ENCODE measurements around the gene TRPM4.

GRCh38 chr19:49216071-49216470 is 58.5 kb downstream of the TRPM4 start:
- TF ChIP-seq BCL11A (IDR thresholded peaks at IDR 0.05; ENCODE audit: low read depth, low read length) (no peak), JUND (IDR thresholded peaks at IDR 0.05; ENCODE audit: low read depth, low read length) (no peak), CREB1 (IDR thresholded peaks at IDR 0.05; ENCODE audit: low read depth) (no peak), ETV6 (conservative IDR thresholded peaks at IDR 0.05 in 1 of 2, IDR thresholded peaks at IDR 0.05 in 1 of 2; ENCODE audit: borderline replicate concordance in 1 of 2, low read depth in 1 of 2) (no peak), POLR2A (IDR thresholded peaks at IDR 0.05; ENCODE audit: low read depth, low read length) (no peak), USF1 (IDR thresholded peaks at IDR 0.05; ENCODE audit: borderline replicate concordance, extremely low read length, insufficient read depth, low read depth, low read length) (no peak), EP300 (IDR thresholded peaks at IDR 0.05; ENCODE audit: borderline replicate concordance in 1 of 2, control insufficient read depth in 1 of 2, low read depth in 2 of 2, low read length in 2 of 2) (no peak), MEF2A (IDR thresholded peaks at IDR 0.05; ENCODE audit: insufficient read depth, low read depth, low read length) (no peak), NFYB (IDR thresholded peaks at IDR 0.05; ENCODE audit: insufficient read depth, low read depth, low read length) (no peak), CTCF (IDR thresholded peaks at IDR 0.05 in 2 of 3, conservative IDR thresholded peaks at IDR 0.05 in 1 of 3; ENCODE audit: control insufficient read depth in 2 of 3, extremely low read depth in 1 of 3, insufficient read depth in 1 of 3, low read depth in 3 of 3, low read length in 3 of 3) (no peak), BCLAF1 (IDR thresholded peaks at IDR 0.05) (no peak), PRDM15 (CRISPR knock-in tag; IDR thresholded peaks at IDR 0.05) (no peak)
